ENCODE measurements around the gene MICAL3.
"Not testable (repeated sequence)": the region's sequence is repeated elsewhere in the genome, so short reads cannot be mapped to it uniquely, and the experiment has no call there.

Gene MICAL3

DNA sequence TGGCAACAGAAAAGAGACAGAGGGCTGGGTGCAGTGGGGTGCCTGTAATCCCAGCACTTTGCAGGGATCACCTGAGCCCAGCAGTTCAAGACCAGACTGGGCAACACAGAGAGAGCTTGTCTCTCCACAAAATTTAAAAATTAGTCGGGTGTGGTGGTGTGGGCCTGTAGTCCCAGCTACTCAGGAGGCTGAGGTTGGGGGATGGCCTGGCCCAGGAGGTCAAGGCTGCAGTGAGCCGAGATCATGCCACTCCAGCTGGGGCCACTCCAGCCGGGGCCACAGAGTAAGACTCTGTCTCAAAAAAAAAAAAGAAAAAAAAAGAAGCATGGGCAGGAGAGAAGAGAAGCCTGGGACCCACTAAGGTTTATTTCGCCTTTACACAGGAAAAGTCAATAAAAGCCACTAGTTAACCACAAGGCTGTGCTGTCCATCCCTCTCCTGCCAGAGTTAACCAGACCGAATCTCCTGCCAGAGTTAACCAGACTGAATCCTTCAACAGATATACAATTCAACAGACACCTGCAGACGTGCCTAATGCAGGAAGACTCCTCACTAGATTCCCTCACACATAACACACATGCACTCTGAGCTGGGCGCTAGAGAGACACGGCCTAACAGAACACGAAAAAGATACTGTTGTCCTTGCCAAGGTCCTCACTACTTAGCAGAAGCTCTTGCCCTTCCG lies 29.8 kb downstream of the MICAL3 start:
- DNase-seq = no peak

DNA sequence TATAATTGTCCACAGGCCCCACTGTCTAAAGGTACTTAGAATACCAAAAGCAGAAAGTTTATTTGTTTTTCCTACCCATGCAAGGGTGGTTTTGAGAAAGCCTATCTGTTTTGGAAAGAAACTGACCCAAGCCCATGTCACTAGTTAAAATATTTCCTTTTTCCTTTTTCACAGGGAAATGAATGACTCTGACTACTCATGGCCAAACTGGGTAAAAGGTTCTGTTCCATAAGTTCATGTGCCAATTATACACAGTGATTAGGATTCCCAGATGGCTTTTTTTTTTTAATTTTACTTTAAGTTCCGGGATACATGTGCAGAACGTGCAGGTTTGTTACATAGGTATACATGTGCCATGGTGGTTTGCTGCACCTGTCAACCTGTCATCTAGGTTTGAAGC lies 31.4 kb downstream of the MICAL3 start:
- DNase-seq = not testable (repeated sequence)

DNA sequence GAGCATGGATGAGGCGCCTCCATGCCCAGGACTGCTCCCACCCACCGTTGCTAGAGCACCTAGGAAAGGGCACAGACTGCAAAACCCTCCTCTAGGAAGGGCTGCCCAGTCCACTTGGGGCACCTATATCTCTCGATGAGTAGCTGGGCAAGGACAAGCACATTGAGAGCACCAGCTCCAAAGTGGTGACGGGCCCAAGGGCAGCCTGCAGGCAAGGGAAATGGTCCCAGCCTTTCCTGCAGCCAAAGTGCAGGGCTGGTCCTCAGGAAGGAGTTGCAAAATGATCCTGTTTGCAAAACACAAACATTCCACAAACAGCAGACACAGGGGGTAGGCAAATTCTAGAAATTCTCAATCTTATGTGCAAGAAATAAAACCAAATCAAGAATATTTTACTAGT lies 32.4 kb downstream of the MICAL3 start:
- DNase-seq = not testable (repeated sequence)

DNA sequence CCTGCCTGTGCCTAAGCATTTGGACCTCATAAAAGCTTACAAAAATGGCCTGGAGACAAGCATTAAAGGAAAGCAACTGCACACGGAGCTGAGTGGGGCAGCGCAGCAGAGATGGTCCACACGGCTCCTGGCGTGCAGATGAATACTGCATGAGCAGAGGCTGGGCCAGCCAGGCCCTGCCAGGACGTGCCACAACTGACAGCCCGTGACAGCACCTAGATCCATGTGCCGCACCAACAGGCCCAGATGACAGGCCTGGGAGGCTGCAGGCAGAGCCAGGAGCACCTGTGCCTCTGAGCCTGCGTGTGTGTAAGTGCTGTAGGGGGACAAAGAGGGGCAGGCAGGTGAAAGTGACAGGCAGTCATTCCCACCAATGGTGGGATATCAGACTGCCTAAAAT lies 33.4 kb downstream of the MICAL3 start:
- DNase-seq = no peak

DNA sequence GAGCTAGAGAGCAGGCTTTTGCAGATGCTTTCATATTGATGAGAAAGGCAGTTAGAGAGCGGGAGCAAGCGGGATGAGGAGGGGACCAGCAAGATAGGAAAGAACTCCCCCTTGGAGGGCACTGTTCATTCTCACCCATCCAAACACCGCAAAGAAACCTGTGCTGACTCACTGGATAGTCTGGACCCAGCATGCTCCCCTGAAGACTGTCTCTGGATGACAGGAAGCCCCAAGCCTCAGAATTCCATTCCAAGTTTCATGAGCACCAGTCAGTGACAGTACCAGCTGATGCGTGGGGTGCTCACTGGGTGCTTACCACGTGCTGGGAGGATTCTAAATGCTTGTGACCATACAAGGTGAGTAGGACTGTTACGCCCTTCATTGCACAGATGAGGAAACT lies 34.2 kb downstream of the MICAL3 start:
- no peak for DNase-seq

DNA sequence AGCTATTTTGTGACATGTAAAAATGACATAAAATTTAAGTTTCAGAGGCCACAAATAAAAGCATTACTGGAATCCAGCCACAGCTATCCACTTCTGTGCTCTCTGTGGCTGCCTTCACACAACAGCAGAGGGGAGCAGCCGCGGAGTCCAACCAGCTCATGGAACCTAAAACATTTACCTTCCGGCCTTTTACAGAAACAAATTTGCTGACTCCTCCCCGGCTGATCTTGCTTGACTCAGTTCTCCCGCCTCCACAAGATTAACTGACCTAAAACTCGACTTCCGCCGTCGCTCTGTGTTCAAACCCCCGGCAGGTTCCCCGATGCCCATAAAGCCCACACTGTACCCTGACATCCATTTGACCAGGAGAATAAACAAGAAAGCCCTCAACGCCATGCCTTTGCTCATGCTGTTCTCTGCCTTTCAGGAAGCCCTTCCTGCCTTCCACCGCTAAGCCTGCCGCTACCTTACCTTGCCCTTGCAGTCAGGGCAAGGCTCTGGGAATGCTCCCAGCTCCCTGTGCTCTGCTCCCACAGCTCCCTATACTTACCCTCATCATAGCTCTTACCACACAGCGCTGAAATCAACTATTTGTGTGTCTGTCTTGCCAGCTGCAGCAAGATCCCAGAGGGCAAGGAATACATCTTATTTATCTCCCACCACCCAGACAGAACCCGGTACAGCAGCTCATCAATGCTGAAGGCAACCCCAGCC lies 35.4 kb downstream of the MICAL3 start:
- DNase-seq = no peak

DNA sequence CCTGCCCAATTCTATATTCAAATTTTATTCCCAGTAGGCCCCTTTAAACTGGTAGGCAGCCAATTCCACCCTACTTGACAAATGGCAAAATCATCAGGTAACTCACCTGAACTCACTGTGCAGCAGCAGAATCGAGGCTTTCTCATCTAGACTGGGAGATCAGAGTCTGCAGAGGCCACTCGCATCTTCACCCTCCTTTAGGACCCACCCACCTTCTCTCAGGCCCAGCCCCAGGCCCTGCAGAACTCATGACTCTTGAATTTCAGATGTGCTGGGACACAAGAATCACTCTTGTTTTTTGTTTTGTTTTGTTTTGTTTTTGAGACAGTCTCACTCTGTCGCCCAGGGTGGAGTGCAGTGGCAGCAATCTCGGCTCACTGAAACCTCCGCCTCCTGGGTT lies 38.8 kb downstream of the MICAL3 start:
- DNase-seq = no peak

DNA sequence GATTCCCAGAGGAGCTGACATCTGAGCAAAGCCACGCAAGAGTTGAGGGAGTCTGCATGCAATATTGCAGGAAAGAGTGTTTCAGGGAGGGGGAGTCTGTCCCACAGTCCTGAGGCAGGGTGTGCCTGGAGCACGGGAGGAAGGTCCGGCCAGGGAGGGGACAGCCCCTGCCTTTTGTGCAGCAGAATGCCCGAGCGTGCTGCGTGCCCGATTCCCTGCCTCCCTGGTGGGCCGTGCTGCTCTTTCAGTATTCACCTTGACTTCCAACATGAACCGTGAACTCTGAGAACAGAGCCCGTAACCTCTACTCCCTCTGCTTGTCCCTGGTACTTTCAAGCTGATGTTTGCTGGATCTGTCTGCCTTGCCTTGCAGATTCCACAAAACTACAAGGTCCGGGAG lies 39.3 kb downstream of the MICAL3 start:
- DNase-seq = not testable (repeated sequence)

DNA sequence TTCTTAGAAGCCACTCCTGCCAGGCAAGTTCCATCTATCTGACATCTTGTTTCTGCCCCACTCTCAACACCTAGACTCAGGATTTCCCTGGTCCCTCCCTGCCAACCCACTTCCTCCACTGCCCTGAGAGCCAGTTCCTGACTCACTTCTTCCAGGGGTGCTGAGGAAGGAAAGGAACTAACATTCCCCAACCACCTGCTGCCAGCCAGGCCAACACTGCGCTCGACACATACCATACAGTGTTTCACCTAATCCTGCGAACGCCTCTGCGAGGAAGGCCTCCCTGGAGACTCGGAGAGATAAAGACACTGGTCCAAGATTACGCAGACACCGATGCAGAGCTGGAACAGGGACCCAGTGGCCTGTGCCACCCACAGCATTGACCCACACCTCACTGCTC lies 40.2 kb downstream of the MICAL3 start:
- DNase-seq = no peak

DNA sequence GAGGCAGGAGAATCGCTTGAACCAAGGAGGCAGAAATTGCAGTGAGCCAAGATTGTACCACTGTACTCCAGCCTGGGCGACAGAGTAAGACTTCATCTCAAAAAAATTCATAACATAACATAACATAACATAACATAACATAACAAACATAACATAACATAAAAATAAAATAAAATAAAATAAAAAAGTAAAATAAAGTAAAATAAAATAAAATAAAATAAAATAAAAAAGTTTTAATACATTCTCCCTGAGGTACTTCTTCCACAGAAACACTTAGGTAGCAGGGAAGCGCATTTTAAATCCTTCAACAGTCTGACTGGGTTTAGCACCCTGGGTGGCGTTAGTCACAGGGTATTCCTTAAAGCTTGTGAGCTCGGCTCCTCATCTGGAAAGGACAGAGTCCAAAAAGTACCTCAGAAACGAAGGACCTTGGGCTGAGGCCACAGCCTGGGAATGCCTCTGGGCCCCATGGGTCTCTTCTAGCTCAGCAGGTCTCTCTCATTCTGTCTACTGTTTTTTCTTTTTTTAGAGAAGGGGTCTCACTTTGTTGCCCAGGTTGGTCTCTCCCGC lies 41.7 kb downstream of the MICAL3 start:
- no peak for DNase-seq

DNA sequence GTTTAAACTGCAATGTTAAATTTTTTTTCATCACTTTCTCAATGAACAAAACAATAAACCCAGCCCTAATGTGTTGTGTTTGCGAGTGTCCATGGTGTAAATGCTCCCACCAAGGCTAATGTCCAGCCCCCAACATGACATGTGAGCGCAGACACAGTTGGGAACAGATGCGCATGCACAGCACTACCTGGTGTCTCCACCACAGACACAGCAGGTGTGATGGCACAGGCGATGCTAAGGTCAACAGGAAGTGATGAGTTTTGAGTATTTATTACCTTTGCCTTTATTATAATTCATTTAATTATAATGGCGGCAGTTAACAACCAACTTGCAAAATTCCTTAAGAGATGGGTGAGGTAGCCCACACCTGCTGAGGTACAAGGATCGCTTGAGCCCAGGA lies 42.9 kb downstream of the MICAL3 start:
- no peak for DNase-seq

DNA sequence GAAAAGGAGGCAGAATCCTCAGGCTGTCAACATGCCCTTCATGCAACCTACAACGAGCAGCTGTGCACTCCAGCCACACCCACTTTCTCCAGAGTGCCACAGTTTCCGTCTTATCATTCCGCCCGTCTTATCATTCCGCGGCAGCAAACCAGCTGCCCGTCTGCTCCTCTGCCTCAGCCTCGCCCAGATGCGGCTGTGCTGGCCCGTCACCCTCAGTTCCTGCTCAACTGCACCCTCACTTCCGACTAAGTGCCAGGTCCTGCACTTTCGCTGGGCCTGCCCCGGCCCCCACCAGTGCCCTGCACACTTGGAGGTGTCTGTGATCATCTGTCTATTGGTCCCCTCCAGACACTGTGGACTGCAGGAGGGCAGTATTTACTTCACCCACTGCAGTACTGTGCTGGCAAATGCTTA lies 43.7 kb downstream of the MICAL3 start:
- DNase-seq = peak in 2 of 5 donors; percentile 13 to 69

DNA sequence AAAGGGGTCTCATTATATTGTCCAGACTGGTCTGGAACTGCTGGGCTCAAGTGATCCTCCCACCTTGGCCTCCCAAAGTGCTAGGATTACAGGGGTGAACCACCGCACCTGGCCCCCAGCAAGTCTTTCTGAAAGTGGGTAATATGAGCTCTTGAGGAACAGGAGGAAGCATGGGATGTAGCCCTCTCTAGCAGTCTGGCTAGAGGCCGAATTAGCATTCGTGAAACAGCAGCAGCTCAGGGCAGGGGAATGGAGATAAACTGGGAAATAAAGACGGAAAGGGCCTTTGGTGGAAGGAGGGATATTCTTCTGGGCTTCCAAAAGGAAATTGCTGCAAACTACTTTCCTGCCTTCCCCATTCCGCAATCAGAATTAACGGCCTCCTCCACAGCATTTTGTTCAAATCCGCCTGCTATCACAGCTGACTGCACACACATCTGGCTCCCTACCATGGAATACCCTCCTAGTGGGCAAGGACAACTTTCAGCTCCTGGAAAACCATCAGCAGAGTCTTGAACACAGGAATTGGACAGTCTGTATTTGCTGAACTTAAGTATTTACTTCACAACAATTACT lies 44.3 kb downstream of the MICAL3 start:
- no peak for DNase-seq

DNA sequence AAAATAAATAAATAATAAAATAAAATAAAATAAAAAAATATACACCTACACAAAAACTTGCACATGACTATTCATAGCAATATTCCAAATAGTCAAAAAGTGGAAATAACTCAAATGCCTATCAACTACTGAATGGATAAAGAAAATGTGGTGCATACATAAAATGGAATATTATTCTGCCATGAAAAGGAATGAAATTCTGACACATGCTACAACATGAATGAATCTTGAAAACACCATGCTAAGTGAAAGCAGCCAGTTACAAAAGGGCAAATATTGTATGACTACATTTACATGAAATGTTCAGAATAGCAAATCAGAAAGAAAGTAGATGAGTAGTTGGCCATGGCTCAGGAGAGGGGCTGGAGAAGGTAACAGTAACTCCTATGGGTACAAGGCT lies 46.3 kb downstream of the MICAL3 start:
- DNase-seq = no peak

DNA sequence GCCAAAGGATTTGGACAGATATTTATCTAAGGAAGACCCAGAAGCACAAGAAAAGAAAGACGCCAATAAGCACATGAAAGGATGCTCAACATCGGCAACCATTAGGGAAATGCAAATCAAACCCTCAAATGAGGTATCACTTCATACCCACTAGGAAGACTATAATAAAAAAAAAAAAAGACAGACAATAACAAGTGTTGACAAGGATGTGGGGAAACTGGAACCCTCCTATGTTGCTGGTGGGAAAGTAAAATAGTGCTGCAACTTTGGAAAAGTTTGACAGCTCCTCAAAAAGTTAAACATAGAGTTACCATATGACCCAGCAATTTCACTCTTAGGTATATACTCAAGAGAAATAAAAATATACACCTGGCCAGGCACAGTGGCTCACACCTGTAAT lies 47.0 kb downstream of the MICAL3 start:
- DNase-seq = no peak

DNA sequence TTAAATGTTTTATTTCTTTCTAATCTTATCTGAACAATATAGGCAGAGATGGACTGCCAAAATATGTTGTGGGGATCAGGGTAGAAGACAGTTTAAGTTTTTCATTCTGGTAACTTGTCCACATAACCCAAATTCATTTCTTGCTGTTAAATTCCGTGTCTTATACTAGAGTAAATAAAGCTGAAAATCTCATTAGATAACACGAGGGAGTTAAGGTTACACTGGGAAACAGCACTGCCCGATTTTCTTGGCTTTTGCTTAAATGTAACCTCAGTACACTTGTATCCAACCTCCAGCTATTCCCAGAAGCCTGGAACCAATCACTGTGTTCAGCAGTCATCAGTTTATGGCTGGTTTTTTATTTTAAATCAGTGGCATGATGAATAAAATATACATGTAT lies 48.2 kb downstream of the MICAL3 start:
- DNase-seq = no peak

DNA sequence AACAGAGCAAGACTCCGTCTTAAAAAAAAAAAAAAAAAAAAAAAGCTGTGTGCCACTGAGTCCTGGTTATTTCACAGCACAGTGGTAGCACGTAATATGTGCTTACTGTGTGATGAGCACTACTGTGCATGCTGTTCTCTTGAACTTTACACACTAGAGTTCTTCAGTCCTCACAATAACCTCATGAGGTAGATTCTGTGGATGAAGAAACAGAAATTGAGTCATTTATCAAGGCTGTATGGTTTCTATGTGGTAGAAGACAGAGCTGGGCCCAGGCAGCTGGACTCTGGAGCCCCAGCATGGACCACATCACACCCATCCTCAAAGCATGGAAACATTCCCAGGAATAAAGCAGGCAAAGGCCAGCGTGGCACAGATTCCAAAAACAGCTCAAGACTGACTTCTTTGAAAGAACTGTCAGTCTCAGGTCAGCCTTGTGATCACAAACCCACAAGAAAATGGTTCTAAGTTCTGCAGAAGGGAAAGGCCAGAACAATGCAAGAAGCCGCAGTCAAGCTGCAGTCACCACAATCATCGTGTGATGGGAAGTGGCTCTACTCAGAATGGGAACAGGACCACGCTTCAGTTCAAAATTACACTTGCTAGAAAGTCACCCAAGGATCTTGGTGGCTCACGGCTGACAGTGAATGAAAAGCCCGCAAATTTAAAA lies 49.5 kb downstream of the MICAL3 start:
- no peak for DNase-seq

DNA sequence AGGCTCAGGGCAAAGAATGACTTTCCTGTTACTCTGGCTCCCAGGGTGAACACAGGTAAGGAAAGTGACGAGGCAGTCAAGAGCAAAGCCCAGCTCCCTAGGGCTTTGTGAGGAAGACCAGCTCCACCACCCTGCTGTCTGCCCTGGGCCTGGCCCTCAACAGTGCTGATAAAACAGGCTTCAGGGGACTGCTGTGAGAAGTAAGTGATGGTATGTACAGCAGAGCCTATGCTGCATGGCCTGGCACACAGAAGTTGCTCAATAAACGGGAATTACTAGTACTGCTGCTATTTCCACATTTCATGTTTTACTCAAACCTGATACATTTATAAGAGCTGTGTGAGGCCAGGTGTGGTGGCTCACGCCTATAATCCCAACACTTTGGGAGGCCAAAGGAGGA lies 50.3 kb downstream of the MICAL3 start:
- no peak for DNase-seq

DNA sequence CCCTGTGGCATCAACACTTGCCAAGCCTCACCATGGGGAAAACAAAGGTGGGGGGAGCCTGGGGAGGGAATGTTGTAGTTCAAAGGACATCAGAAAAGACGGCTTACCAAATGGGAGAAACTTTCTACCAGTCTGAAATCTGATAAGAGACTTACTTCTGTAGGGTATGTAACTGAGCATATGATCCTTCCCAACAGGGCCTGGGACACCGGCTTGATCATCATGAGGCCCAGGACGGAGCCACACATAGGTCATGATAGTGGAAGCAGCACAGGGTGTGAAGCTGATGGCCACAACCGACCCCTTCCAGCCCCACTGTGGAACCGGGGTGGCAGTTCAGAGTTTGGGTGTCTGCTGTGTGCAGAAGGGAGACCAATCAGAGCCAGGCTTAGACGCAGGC lies 51.1 kb downstream of the MICAL3 start:
- DNase-seq = no peak

DNA sequence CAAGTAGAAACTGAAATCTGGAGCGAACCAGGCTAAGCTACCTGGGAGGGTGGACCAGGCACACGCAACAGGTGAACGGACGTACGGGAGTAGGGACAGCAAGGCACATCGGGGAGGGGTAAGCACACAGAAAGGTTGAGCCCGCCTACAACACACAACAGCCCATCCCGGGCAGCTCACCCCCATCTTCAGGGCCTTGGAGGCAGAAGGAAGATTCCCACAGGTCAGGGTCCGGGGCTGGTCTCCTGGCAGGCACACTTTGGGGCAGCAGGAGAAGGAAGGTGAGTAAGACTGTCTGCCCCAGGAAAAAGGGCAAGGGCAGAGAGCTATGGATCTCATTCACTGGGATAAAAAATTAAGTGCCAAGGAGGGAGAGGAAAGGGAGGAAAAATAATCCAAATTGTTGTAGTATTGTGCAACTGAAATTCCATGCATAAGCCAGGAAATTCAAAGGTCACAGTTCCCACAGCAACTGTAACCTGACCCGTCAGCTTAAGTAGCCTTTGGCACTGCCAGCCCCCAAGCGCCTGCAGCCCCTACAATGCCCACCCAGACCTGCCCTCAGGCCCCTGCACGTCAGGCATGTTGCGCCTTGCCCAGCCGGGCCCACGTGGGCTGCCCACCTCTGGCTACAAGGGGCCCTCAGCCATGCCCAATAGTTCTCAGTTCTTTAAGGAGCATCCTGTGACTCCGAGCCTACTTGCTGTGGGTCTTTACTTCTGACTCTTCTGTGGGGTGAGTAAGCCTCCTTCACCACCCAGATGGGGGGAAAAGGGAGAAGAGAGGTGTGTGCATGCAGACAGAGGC lies 51.8 kb downstream of the MICAL3 start:
- no peak for DNase-seq

DNA sequence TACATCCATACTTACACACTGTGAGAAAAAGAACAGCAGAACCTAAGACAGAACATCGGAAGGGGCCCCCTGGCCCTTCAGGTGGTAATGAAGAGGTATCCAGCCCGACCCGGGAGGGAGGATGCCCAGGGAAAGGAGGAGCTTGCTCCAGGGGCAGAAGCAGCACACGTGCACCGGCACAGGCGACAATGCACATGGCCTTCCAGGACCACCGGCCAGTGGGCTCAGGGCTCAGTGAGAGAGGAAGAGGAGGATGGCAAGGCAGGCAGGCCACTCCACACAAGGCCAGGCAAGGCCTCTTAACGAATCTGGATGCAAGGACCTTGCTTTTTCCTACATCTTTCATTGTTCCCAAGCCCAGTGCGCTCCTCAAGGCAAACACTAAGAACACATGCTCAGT lies 52.6 kb downstream of the MICAL3 start:
- no peak for DNase-seq

DNA sequence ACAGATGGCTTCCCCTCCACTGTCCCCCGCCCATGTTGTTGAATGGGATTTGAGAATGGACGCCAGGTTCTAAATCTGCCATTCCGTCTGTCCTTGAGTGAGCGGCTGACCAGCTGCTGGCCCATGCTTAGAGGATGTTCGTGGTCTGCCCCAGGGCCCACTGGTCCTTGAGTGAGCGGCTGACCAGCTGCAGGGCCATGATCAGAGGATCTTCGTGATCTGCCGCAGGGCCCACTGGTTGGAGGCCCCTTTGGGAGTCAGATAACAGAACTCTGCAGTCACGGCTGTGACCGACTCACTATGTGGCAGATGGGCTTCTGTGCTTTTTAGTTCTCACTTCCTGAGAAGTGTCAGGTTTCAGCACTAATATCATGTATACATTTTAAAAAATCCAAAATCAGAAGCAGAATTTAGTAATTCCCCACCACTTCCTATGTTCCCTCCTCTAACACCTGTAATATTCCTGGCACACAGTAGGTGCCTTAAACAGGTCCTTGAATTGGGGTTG lies 54.1 kb downstream of the MICAL3 start:
- DNase-seq = no peak
